ENCODE results near the gene SLC24A3. TPM values are rescaled to one million over a fixed set of nuclear protein-coding genes. Genes with fewer than 3 reads are reported as not detected.

SLC24A3 gene
- total and polyA plus RNA-seq, 2 experiments from 2014 or later = 0.48 to 1.7 TPM

DNA sequence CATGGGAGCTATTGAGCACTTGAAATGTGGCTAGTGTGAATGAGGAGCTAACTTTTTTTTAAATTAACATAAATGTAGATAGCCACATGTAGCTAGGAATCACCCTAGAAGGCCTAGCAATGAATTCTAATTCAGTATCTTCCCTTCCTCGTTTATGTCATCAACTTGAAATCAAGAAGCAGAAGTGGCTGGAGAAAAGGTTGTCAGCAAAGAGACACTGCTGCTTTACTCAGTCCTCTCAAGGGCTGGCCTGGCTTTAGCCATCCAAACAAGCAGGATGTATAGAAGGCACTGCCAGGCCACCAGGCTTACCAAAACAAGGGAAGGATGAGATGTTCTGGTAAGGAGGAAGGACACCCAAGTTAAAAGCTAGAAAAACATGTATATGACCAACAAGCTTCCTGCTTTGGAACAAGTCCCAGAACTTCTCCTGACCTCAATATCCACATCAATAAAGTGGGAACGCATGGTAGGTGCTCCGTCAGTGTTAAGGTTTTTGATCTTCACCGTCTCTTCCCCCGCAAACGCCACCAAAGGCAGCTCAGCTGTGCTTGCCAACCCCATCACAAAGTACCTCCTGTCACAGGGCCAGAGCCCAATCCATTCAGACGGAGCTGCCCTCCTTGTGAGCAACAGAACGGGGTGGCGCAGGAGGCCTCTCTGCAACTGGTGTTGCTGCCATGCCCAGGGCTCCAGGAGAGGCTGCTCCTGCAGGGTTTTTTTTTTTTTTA lies 309.8 kb downstream of the SLC24A3 start:
- Histone ChIP-seq H3K4me3 (no peak overlapping the region), H3K27me3 (peaks cover 3% of the 10 kb centered on the region), H3K4me2 (no peak overlapping the region), H3K27ac (no peak overlapping the region), H3K9me3 (ENCODE audit: low read depth) (no peaks in the 10 kb centered on the region), H3K4me1 (ENCODE audit: insufficient read depth) (no peaks in the 10 kb centered on the region), H3K9me2 (replicated peaks; ENCODE audit: insufficient read depth) (no peaks in the 10 kb centered on the region), H2AFZ (no peak overlapping the region), H3K36me3 (replicated peaks; ENCODE audit: insufficient read depth, low read depth) (no peaks in the 10 kb centered on the region), H3K79me2 (no peaks in the 10 kb centered on the region), H4K20me1 (ENCODE audit: insufficient read depth, poor library complexity, severe bottlenecking) (no peaks in the 10 kb centered on the region)
- no peak for DNase-seq (ENCODE audit: low spot score)
- TF ChIP-seq EZH2 (IDR thresholded peaks at IDR 0.05; ENCODE audit: borderline replicate concordance) (no peak), EZH2phosphoT487 (IDR thresholded peaks at IDR 0.05; ENCODE audit: low read depth, severe bottlenecking, unreplicated experiment) (no peak)
- TF ChIP-seq, protein P1, sequence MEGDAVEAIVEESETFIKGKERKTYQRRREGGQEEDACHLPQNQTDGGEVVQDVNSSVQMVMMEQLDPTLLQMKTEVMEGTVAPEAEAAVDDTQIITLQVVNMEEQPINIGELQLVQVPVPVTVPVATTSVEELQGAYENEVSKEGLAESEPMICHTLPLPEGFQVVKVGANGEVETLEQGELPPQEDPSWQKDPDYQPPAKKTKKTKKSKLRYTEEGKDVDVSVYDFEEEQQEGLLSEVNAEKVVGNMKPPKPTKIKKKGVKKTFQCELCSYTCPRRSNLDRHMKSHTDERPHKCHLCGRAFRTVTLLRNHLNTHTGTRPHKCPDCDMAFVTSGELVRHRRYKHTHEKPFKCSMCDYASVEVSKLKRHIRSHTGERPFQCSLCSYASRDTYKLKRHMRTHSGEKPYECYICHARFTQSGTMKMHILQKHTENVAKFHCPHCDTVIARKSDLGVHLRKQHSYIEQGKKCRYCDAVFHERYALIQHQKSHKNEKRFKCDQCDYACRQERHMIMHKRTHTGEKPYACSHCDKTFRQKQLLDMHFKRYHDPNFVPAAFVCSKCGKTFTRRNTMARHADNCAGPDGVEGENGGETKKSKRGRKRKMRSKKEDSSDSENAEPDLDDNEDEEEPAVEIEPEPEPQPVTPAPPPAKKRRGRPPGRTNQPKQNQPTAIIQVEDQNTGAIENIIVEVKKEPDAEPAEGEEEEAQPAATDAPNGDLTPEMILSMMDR (IDR thresholded peaks at IDR 0.05; ENCODE audit: poor library complexity) = no peak
- WGBS (ENCODE audit: low lambda C conversion rate, missing lambda C conversion rate) = 90% methylated on average over 9 of the region's 9 CpGs

GRCh38 chr20:19522836-19523590 lies 310.6 kb downstream of the SLC24A3 start:
- H3K9me3 ChIP-seq (ENCODE audit: low read depth) = no peaks in the 10 kb centered on the region
- no peak overlapping the region for H3K4me3 ChIP-seq

GRCh38 chr20:19524691-19525090 lies 312.2 kb downstream of the SLC24A3 start:
- no peak overlapping the region for H3K4me2 ChIP-seq
- no peaks in the 10 kb centered on the region for H3K4me1 ChIP-seq (ENCODE audit: insufficient read depth)
- H2AFZ ChIP-seq = no peak overlapping the region
- no peak overlapping the region for H3K4me3 ChIP-seq
- H3K79me2 ChIP-seq = no peaks in the 10 kb centered on the region
- TF ChIP-seq, protein P1 (IDR thresholded peaks at IDR 0.05; ENCODE audit: poor library complexity) = no peak
- TF ChIP-seq EZH2 (IDR thresholded peaks at IDR 0.05; ENCODE audit: borderline replicate concordance) (no peak), EZH2phosphoT487 (IDR thresholded peaks at IDR 0.05; ENCODE audit: low read depth, severe bottlenecking, unreplicated experiment) (no peak)
- H3K27ac ChIP-seq = no peak overlapping the region
- no peaks in the 10 kb centered on the region for H3K9me3 ChIP-seq (ENCODE audit: low read depth)
- H3K36me3 ChIP-seq (replicated peaks; ENCODE audit: insufficient read depth, low read depth) = no peaks in the 10 kb centered on the region
- no peaks in the 10 kb centered on the region for H3K9me2 ChIP-seq (replicated peaks; ENCODE audit: insufficient read depth)
- DNase-seq (ENCODE audit: low spot score) = no peak
- 52% methylated on average over 1 of the region's 1 CpG for WGBS (ENCODE audit: low lambda C conversion rate, missing lambda C conversion rate)
- no peaks in the 10 kb centered on the region for H4K20me1 ChIP-seq (ENCODE audit: insufficient read depth, poor library complexity, severe bottlenecking)
- H3K27me3 ChIP-seq = peaks cover 2% of the 10 kb centered on the region

More at GRCh38 chr20:19522836-19523590, 310.6 kb downstream of the SLC24A3 start:
- H3K4me2 ChIP-seq = no peak overlapping the region
- H3K27me3 ChIP-seq = peaks cover 3% of the 10 kb centered on the region
- no peaks in the 10 kb centered on the region for H3K9me2 ChIP-seq (replicated peaks; ENCODE audit: insufficient read depth)
- DNase-seq (ENCODE audit: low spot score) = no peak
- TF ChIP-seq EZH2 (IDR thresholded peaks at IDR 0.05; ENCODE audit: borderline replicate concordance) (no peak), EZH2phosphoT487 (IDR thresholded peaks at IDR 0.05; ENCODE audit: low read depth, severe bottlenecking, unreplicated experiment) (no peak)
- TF ChIP-seq, protein P1 (IDR thresholded peaks at IDR 0.05; ENCODE audit: poor library complexity) = no peak
- H3K79me2 ChIP-seq = no peaks in the 10 kb centered on the region
- H4K20me1 ChIP-seq (ENCODE audit: insufficient read depth, poor library complexity, severe bottlenecking) = no peaks in the 10 kb centered on the region
- no peak overlapping the region for H3K27ac ChIP-seq
- WGBS (ENCODE audit: low lambda C conversion rate, missing lambda C conversion rate) = 77% methylated on average over 4 of the region's 4 CpGs
- no peak overlapping the region for H2AFZ ChIP-seq
- H3K36me3 ChIP-seq (replicated peaks; ENCODE audit: insufficient read depth, low read depth) = no peaks in the 10 kb centered on the region
- H3K4me1 ChIP-seq (ENCODE audit: insufficient read depth) = no peaks in the 10 kb centered on the region
